Activated naive CD4-positive, alpha-beta T cell treated with anti-CD3 and anti-CD28 coated beads, Interleukin-2, amount 50 U/mL, for 24 hours (primary cell): ENCODE results near the gene GLDC.
"Not testable (repeated sequence)": the region's sequence is repeated elsewhere in the genome, so short reads cannot be mapped to it uniquely, and the experiment has no call there.

ENCODE experiments used
- H3K27ac Mint-ChIP-seq: one replicate; pipeline ENCODE4 v1.8.0; 2021; ENCODE audit warnings: mild to moderate bottlenecking, mixed read lengths
- H3K27me3 Mint-ChIP-seq: one replicate; pipeline ENCODE4 v1.8.0; 2021; ENCODE audit warnings: mixed read lengths
- H3K36me3 Mint-ChIP-seq: one replicate; pipeline ENCODE4 v1.8.0; 2021; ENCODE audit warnings: mixed read lengths
- H3K4me1 Mint-ChIP-seq: one replicate; pipeline ENCODE4 v1.8.0; 2021; ENCODE audit warnings: mixed read lengths
- H3K4me3 Mint-ChIP-seq: one replicate; pipeline ENCODE4 v1.8.0; 2021; ENCODE audit warnings: mild to moderate bottlenecking, mixed read lengths
- H3K9me3 Mint-ChIP-seq: one replicate; pipeline ENCODE4 v1.8.0; 2021; ENCODE audit warnings: mixed read lengths

GLDC gene

GRCh38 chr9:6641056-6641455 is 4.5 kb downstream of the GLDC start:
- no peaks in the 10 kb centered on the region for H3K9me3 Mint-ChIP-seq
- H3K4me3 Mint-ChIP-seq: no peak overlapping the region
- H3K36me3 Mint-ChIP-seq: peaks cover 1% of the 10 kb centered on the region
- peaks cover 46% of the 10 kb centered on the region for H3K27me3 Mint-ChIP-seq
- H3K27ac Mint-ChIP-seq: no peak overlapping the region
- H3K4me1 Mint-ChIP-seq: peaks cover 18% of the 10 kb centered on the region

- Mint-ChIP-seq H3K36me3 (peaks cover 1% of the 10 kb centered on the region), H3K9me3 (no peaks in the 10 kb centered on the region), H3K27me3 (peaks cover 43% of the 10 kb centered on the region), H3K27ac (no peak overlapping the region), H3K4me3 (no peak overlapping the region), H3K4me1 (peaks cover 14% of the 10 kb centered on the region)
These were observed 5.1 kb downstream of the GLDC start for GRCh38 chr9:6640268-6641051.

- peaks cover 42% of the 10 kb centered on the region for H3K27me3 Mint-ChIP-seq
- no peak overlapping the region for H3K4me3 Mint-ChIP-seq
- H3K27ac Mint-ChIP-seq: no peak overlapping the region
- H3K4me1 Mint-ChIP-seq: peaks cover 10% of the 10 kb centered on the region
- no peaks in the 10 kb centered on the region for H3K9me3 Mint-ChIP-seq
- peaks cover 1% of the 10 kb centered on the region for H3K36me3 Mint-ChIP-seq
These were observed 5.9 kb downstream of the GLDC start for GRCh38 chr9:6639622-6640021.

- H3K4me3 Mint-ChIP-seq: no peak overlapping the region
- H3K27me3 Mint-ChIP-seq: peaks cover 10% of the 10 kb centered on the region
- H3K36me3 Mint-ChIP-seq: no peaks in the 10 kb centered on the region
- H3K27ac Mint-ChIP-seq: no peak overlapping the region
- no peaks in the 10 kb centered on the region for H3K4me1 Mint-ChIP-seq
- no peaks in the 10 kb centered on the region for H3K9me3 Mint-ChIP-seq
These were observed 11.1 kb downstream of the GLDC start for GRCh38 chr9:6634444-6634843.

- H3K36me3 Mint-ChIP-seq: no peaks in the 10 kb centered on the region
- no peak overlapping the region for H3K27ac Mint-ChIP-seq
- no peak overlapping the region for H3K4me3 Mint-ChIP-seq
- H3K9me3 Mint-ChIP-seq: no peaks in the 10 kb centered on the region
- H3K4me1 Mint-ChIP-seq: no peaks in the 10 kb centered on the region
- H3K27me3 Mint-ChIP-seq: peaks cover 6% of the 10 kb centered on the region
These were observed 12.2 kb downstream of the GLDC start for GRCh38 chr9:6633378-6633777.

GRCh38 chr9:6632516-6633183 is 12.9 kb downstream of the GLDC start:
- no peaks in the 10 kb centered on the region for H3K4me1 Mint-ChIP-seq
- H3K36me3 Mint-ChIP-seq: no peaks in the 10 kb centered on the region
- H3K9me3 Mint-ChIP-seq: no peaks in the 10 kb centered on the region
- H3K27ac Mint-ChIP-seq: no peak overlapping the region
- no peak overlapping the region for H3K4me3 Mint-ChIP-seq
- peaks cover 5% of the 10 kb centered on the region for H3K27me3 Mint-ChIP-seq

GRCh38 chr9:6631207-6631512 is 14.4 kb downstream of the GLDC start:
- Mint-ChIP-seq H3K27ac (no peak overlapping the region), H3K36me3 (no peaks in the 10 kb centered on the region)

GRCh38 chr9:6630502-6631206 is 14.9 kb downstream of the GLDC start:
- H3K9me3 Mint-ChIP-seq: no peaks in the 10 kb centered on the region
- H3K27ac Mint-ChIP-seq: no peak overlapping the region
- no peaks in the 10 kb centered on the region for H3K36me3 Mint-ChIP-seq
- peaks cover 2% of the 10 kb centered on the region for H3K27me3 Mint-ChIP-seq
- H3K4me1 Mint-ChIP-seq: no peaks in the 10 kb centered on the region
- H3K4me3 Mint-ChIP-seq: no peak overlapping the region

More at GRCh38 chr9:6631207-6631512, 14.4 kb downstream of the GLDC start:
- H3K4me1 Mint-ChIP-seq: no peaks in the 10 kb centered on the region
- H3K9me3 Mint-ChIP-seq: no peaks in the 10 kb centered on the region
- peaks cover 2% of the 10 kb centered on the region for H3K27me3 Mint-ChIP-seq
- no peak overlapping the region for H3K4me3 Mint-ChIP-seq

- H3K4me1 Mint-ChIP-seq: no peaks in the 10 kb centered on the region
- no peaks in the 10 kb centered on the region for H3K9me3 Mint-ChIP-seq
- no peak overlapping the region for H3K4me3 Mint-ChIP-seq
- H3K27ac Mint-ChIP-seq: no peak overlapping the region
- peaks cover 2% of the 10 kb centered on the region for H3K27me3 Mint-ChIP-seq
- no peaks in the 10 kb centered on the region for H3K36me3 Mint-ChIP-seq
These were observed 16.8 kb downstream of the GLDC start for GRCh38 chr9:6628704-6629103.

- H3K4me3 Mint-ChIP-seq: no peak overlapping the region
- no peaks in the 10 kb centered on the region for H3K9me3 Mint-ChIP-seq
- H3K36me3 Mint-ChIP-seq: no peaks in the 10 kb centered on the region
- H3K27me3 Mint-ChIP-seq: peaks cover 2% of the 10 kb centered on the region
- H3K4me1 Mint-ChIP-seq: no peaks in the 10 kb centered on the region
- no peak overlapping the region for H3K27ac Mint-ChIP-seq
These were observed 20.2 kb downstream of the GLDC start for GRCh38 chr9:6625363-6625762.

- H3K4me3 Mint-ChIP-seq, H3K27me3 Mint-ChIP-seq, H3K4me1 Mint-ChIP-seq, H3K9me3 Mint-ChIP-seq, H3K27ac Mint-ChIP-seq, H3K36me3 Mint-ChIP-seq: not testable (repeated sequence)
These were observed 22.7 kb downstream of the GLDC start for GRCh38 chr9:6622784-6623183.

GRCh38 chr9:6620796-6621195 is 24.7 kb downstream of the GLDC start:
- no peak overlapping the region for H3K27ac Mint-ChIP-seq
- no peaks in the 10 kb centered on the region for H3K9me3 Mint-ChIP-seq
- H3K4me3 Mint-ChIP-seq: no peak overlapping the region

GRCh38 chr9:6620353-6620752 is 25.2 kb downstream of the GLDC start:
- Mint-ChIP-seq H3K4me1 (no peaks in the 10 kb centered on the region), H3K27ac (no peak overlapping the region), H3K27me3 (no peaks in the 10 kb centered on the region), H3K36me3 (no peaks in the 10 kb centered on the region), H3K4me3 (no peak overlapping the region), H3K9me3 (no peaks in the 10 kb centered on the region)

More at GRCh38 chr9:6620796-6621195, 24.7 kb downstream of the GLDC start:
- peaks cover 2% of the 10 kb centered on the region for H3K27me3 Mint-ChIP-seq
- H3K36me3 Mint-ChIP-seq: no peaks in the 10 kb centered on the region
- H3K4me1 Mint-ChIP-seq: no peaks in the 10 kb centered on the region

GRCh38 chr9:6619909-6620308 is 25.6 kb downstream of the GLDC start:
- Mint-ChIP-seq H3K4me3 (no peak overlapping the region), H3K4me1 (no peaks in the 10 kb centered on the region), H3K36me3 (no peaks in the 10 kb centered on the region), H3K27me3 (no peaks in the 10 kb centered on the region), H3K27ac (no peak overlapping the region), H3K9me3 (no peaks in the 10 kb centered on the region)

GRCh38 chr9:6616951-6617602 is 28.5 kb downstream of the GLDC start:
- no peaks in the 10 kb centered on the region for H3K36me3 Mint-ChIP-seq
- no peak overlapping the region for H3K27ac Mint-ChIP-seq
- H3K4me1 Mint-ChIP-seq: no peaks in the 10 kb centered on the region
- no peak overlapping the region for H3K4me3 Mint-ChIP-seq
- H3K27me3 Mint-ChIP-seq: no peaks in the 10 kb centered on the region
- no peaks in the 10 kb centered on the region for H3K9me3 Mint-ChIP-seq

- Mint-ChIP-seq H3K4me3 (no peak overlapping the region), H3K9me3 (no peaks in the 10 kb centered on the region), H3K27ac (no peak overlapping the region), H3K27me3 (no peaks in the 10 kb centered on the region), H3K36me3 (no peaks in the 10 kb centered on the region), H3K4me1 (no peaks in the 10 kb centered on the region)
These were observed 31.0 kb downstream of the GLDC start for GRCh38 chr9:6614489-6614888.
